Lower leg skin (tissue), 3 donors: ENCODE data around the gene TBRG4.

Source experiments
- POLR2A ChIP-seq, 2 donors: fragments of 450-650 bp; IDR thresholded peaks; one replicate each; pipeline ENCODE4 v1.6.1; 2016 to 2017; ENCODE audit warnings: antibody characterized with exemption in 2 of 2, mild to moderate bottlenecking in 1 of 2, moderate library complexity in 1 of 2
- TF ChIP-seq, protein P1 (sequence below), 3 donors: fragments of 450-650 bp; IDR thresholded peaks; one replicate each; pipeline ENCODE4 v1.5.1; 2016; ENCODE audit warnings: antibody characterized with exemption in 3 of 3, mild to moderate bottlenecking in 3 of 3, moderate library complexity in 2 of 3

- TF ChIP-seq, protein P1, sequence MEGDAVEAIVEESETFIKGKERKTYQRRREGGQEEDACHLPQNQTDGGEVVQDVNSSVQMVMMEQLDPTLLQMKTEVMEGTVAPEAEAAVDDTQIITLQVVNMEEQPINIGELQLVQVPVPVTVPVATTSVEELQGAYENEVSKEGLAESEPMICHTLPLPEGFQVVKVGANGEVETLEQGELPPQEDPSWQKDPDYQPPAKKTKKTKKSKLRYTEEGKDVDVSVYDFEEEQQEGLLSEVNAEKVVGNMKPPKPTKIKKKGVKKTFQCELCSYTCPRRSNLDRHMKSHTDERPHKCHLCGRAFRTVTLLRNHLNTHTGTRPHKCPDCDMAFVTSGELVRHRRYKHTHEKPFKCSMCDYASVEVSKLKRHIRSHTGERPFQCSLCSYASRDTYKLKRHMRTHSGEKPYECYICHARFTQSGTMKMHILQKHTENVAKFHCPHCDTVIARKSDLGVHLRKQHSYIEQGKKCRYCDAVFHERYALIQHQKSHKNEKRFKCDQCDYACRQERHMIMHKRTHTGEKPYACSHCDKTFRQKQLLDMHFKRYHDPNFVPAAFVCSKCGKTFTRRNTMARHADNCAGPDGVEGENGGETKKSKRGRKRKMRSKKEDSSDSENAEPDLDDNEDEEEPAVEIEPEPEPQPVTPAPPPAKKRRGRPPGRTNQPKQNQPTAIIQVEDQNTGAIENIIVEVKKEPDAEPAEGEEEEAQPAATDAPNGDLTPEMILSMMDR (IDR thresholded peaks at IDR 0.05), result no peak
- no peak for TF ChIP-seq POLR2A (IDR thresholded peaks at IDR 0.05)
Measured at GRCh38 chr7:45065031-45065995, 46.2 kb downstream of the TBRG4 start.
